GM10847 (cell line): Measurements from ENCODE around the gene TFAP2C.

Source experiments
- POLR2A ChIP-seq: IDR thresholded peaks from 2 replicates; pipeline ENCODE4 v1.6.1; 2011; ENCODE audit not compliant: insufficient read length; ENCODE audit errors: extremely low read depth

Gene TFAP2C

DNA sequence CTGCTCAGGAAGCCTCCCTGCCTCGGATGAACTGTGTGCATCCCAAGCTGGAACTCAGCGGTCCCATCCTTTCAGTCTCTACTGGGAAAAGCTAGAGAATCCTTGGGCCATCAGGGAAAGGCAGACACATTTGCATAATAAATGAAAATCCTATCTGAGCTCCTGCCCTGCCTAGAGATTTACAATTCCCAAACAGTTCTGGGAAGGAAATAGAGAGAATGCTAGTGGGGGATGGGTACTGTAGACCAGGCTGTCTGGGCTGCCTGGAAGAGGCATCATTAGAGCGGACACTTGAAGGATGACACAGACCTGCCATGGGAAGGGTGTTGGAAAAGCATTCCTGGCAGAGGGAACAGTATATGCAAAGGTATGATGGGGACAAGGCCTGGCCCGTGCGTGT lies 44.3 kb downstream of the TFAP2C start:
- TF ChIP-seq POLR2A: no peak

DNA sequence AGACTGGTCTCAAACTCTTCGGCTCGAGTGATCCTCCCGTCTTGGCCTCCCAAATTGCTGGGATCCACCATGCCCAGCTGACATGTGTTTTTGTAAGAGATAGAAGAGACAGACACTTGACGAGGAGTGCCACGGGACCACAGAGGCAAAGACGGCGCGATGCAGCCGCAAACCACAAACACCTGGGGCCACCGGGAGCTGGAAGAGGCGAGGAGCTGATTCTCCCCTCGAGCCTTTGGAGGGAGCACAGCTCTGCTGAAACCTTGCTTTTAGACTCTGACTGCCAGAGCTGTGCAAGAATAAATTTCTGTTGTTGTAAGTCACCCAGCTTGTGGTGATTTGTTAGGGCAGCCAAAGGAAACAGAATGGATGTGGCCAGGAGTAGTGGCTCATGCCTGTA lies 46.9 kb downstream of the TFAP2C start:
- no peak for TF ChIP-seq POLR2A

DNA sequence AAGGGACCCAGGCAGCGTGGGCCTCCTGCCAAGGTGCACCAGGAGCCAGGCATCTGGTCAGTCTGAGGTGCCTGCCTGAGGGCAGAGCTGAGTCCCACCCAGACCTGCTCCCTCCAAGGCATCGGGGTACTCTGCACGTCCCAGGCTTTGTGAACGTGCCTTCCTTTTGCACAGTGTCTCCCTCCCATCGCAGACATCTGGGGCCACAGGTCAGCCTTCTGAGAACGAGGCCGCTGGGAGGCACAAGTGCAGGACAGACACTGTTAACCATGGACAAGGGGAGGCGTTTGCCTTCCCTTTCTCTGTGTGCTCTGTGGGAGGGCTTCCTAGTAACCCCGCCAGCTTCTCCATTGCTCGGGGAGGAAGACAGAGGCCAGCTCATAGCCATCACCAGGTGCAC lies 47.6 kb downstream of the TFAP2C start:
- no peak for TF ChIP-seq POLR2A

GRCh38 chr20:56683077-56683865 lies 54.2 kb downstream of the TFAP2C start:
- no peak for TF ChIP-seq POLR2A

DNA sequence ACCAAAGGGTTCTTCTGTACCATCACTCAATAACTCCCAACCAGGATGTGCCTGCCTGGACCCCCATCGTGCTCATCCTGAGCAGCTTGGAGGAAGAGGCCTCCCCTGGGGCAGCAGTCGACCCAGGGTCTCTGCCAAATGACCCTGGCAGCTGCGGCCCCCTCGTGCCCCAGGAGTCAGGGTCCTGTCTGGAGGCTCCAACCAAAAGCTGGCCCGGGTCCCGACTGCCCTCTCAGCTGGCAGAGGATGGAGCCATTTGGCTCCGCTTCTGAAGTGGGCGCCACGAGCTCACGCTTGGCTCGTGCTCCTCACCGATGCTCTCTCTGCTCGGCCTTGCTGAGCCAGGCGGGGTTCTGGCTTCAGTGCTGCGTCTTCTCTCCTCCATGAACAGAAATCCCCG lies 56.8 kb downstream of the TFAP2C start:
- no peak for TF ChIP-seq POLR2A

GRCh38 chr20:56687061-56687460 lies 58.0 kb downstream of the TFAP2C start:
- TF ChIP-seq POLR2A: no peak

GRCh38 chr20:56688106-56688505 lies 59.0 kb downstream of the TFAP2C start:
- no peak for TF ChIP-seq POLR2A
